HL-60 (cell line): ENCODE measurements around the gene CNGA4.

ENCODE experiments used
- DNase-seq, 2 experiments: peaks; one replicate each; pipeline ENCODE4 v3.0.0-alpha.2; 2010 to 2020; ENCODE audit warnings: low read depth in 1 of 2, low spot score in 1 of 2
- H3K27ac ChIP-seq: fragments of 250-450 bp; sonication (Bioruptor Pico); replicated peaks from 2 replicates; pipeline ENCODE4 v1.5.1; 2020; ENCODE audit warnings: mild to moderate bottlenecking, moderate library complexity
- H3K27me3 ChIP-seq: fragments of 250-450 bp; sonication (Bioruptor Pico); 2 replicates; pipeline ENCODE4 v1.5.1; 2021; ENCODE audit warnings: mild to moderate bottlenecking, moderate library complexity; ENCODE audit not compliant: insufficient read depth, poor library complexity, severe bottlenecking
- H3K4me3 ChIP-seq: replicated peaks from 2 replicates; pipeline ENCODE4 v1.5.1; 2011; ENCODE audit warnings: mild to moderate bottlenecking, control low read depth, low read length; ENCODE audit not compliant: insufficient read depth
- GABPA ChIP-seq: IDR thresholded peaks from 2 replicates; pipeline ENCODE4 v1.6.1; 2012; ENCODE audit warnings: low read depth
- POLR2AphosphoS5 ChIP-seq: IDR thresholded peaks from 2 replicates; pipeline ENCODE4 v1.6.1; 2012; ENCODE audit warnings: low read depth
- SPI1 ChIP-seq: IDR thresholded peaks from 2 replicates; pipeline ENCODE4 v1.6.1; 2012; ENCODE audit warnings: low read depth, mild to moderate bottlenecking, borderline replicate concordance
- TF ChIP-seq, protein P1 (sequence below): IDR thresholded peaks from 2 replicates; pipeline ENCODE4 v1.6.1; 2012; ENCODE audit warnings: low read depth; ENCODE audit not compliant: insufficient replicate concordance
- TF ChIP-seq, protein P2 (sequence below): IDR thresholded peaks from one replicate; pipeline ENCODE4 v1.5.1; 2011; ENCODE audit warnings: low read length, control low read depth, inconsistent platforms; ENCODE audit not compliant: insufficient read depth

CNGA4 gene

DNA sequence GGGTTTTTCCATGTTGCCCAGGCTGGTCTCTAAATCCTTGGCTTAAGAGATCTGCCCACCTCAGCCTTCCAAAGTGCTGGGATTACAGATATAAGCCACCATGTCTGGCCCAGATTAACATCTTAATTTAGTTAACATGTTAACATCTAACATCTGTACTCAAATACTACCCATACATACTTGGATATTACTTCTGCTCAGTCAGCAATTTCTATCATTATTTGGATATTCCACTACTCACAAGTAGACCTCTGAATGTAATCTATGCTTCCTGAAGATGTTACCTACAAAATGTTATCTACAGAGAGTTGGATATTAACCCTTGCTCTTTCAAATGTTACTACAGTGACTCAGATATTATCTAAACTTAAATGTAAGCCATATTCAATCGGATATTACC is 24.8 kb downstream of the CNGA4 start:
- TF ChIP-seq, protein P1, sequence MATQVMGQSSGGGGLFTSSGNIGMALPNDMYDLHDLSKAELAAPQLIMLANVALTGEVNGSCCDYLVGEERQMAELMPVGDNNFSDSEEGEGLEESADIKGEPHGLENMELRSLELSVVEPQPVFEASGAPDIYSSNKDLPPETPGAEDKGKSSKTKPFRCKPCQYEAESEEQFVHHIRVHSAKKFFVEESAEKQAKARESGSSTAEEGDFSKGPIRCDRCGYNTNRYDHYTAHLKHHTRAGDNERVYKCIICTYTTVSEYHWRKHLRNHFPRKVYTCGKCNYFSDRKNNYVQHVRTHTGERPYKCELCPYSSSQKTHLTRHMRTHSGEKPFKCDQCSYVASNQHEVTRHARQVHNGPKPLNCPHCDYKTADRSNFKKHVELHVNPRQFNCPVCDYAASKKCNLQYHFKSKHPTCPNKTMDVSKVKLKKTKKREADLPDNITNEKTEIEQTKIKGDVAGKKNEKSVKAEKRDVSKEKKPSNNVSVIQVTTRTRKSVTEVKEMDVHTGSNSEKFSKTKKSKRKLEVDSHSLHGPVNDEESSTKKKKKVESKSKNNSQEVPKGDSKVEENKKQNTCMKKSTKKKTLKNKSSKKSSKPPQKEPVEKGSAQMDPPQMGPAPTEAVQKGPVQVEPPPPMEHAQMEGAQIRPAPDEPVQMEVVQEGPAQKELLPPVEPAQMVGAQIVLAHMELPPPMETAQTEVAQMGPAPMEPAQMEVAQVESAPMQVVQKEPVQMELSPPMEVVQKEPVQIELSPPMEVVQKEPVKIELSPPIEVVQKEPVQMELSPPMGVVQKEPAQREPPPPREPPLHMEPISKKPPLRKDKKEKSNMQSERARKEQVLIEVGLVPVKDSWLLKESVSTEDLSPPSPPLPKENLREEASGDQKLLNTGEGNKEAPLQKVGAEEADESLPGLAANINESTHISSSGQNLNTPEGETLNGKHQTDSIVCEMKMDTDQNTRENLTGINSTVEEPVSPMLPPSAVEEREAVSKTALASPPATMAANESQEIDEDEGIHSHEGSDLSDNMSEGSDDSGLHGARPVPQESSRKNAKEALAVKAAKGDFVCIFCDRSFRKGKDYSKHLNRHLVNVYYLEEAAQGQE: no peak
- TF ChIP-seq POLR2AphosphoS5 (no peak), GABPA (no peak), SPI1 (no peak)
- TF ChIP-seq, protein P2, sequence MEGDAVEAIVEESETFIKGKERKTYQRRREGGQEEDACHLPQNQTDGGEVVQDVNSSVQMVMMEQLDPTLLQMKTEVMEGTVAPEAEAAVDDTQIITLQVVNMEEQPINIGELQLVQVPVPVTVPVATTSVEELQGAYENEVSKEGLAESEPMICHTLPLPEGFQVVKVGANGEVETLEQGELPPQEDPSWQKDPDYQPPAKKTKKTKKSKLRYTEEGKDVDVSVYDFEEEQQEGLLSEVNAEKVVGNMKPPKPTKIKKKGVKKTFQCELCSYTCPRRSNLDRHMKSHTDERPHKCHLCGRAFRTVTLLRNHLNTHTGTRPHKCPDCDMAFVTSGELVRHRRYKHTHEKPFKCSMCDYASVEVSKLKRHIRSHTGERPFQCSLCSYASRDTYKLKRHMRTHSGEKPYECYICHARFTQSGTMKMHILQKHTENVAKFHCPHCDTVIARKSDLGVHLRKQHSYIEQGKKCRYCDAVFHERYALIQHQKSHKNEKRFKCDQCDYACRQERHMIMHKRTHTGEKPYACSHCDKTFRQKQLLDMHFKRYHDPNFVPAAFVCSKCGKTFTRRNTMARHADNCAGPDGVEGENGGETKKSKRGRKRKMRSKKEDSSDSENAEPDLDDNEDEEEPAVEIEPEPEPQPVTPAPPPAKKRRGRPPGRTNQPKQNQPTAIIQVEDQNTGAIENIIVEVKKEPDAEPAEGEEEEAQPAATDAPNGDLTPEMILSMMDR: no peak
- no peak for DNase-seq
- H3K4me3 ChIP-seq: no peak overlapping the region
- no peak overlapping the region for H3K27ac ChIP-seq
- H3K27me3 ChIP-seq: peaks cover 37% of the 10 kb centered on the region

DNA sequence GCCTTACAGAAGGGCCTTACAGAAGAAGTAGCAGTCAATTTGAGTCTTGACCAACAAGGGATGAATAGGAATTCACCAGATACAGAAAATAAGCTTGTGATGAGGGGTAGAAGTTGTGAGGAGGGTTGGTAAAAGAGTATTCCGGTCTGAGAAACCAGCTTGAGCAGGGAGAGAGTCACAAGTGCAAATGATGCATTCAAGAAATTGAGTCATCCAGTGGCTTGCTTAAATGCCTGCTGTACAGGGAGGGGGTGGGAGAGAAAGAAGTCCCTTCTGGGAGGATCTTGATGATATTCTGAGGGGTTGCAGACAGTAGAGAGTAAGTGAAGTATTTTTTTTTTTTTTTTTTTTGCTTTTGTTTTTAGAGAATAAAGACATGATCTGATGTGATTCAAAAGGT is 29.9 kb downstream of the CNGA4 start:
- H3K27ac ChIP-seq: no peak overlapping the region

DNA sequence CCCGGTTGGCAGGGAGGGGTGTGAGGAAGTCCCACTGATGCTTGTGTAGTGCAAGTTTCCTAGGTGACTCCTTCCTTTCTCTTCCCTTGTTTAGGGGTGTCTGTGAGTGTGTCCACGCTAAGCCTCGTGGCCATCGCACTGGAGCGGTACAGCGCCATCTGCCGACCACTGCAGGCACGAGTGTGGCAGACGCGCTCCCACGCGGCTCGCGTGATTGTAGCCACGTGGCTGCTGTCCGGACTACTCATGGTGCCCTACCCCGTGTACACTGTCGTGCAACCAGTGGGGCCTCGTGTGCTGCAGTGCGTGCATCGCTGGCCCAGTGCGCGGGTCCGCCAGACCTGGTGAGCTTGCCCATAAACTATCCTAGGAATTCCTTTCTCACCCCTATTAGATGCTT is 31.1 kb downstream of the CNGA4 start:
- no peak for DNase-seq
- no peaks in the 10 kb centered on the region for H3K27me3 ChIP-seq
- H3K4me3 ChIP-seq: no peak overlapping the region
- TF ChIP-seq, protein P2: no peak
- TF ChIP-seq, protein P1: no peak
- TF ChIP-seq POLR2AphosphoS5 (no peak), SPI1 (no peak), GABPA (no peak)
- H3K27ac ChIP-seq: no peak overlapping the region

More for the DNA sequence above, 29.9 kb downstream of the CNGA4 start:
- Histone ChIP-seq H3K4me3 (no peak overlapping the region), H3K27me3 (no peaks in the 10 kb centered on the region)
- DNase-seq: no peak
- TF ChIP-seq POLR2AphosphoS5 (no peak), GABPA (no peak), SPI1 (no peak)
- TF ChIP-seq, protein P2: no peak
- TF ChIP-seq, protein P1: no peak
